OCI-LY3 (cell line): ENCODE measurements around the gene RHOF.
"Not testable (repeated sequence)": the region's sequence is repeated elsewhere in the genome, so short reads cannot be mapped to it uniquely, and the experiment has no call there.

Source experiments
- H2AFZ ChIP-seq: fragments of 200-600, 300-600 bp; shearing (Covaris generic); 2 replicates; pipeline ENCODE4 v1.6.0; 2014; ENCODE audit warnings: antibody characterized with exemption, low read depth, low read length
- H3K27ac ChIP-seq: fragments of 200-600, 300-600 bp; sonication (generic); 2 replicates; pipeline ENCODE4 v1.5.1; 2014; ENCODE audit warnings: mild to moderate bottlenecking, low read length, moderate library complexity, mixed read lengths
- H3K27me3 ChIP-seq: fragments of 200-600, 300-600 bp; sonication (generic); 2 replicates; pipeline ENCODE4 v1.6.1; 2014; ENCODE audit warnings: low read depth, low read length, mixed read lengths
- H3K36me3 ChIP-seq: fragments of 200-600, 300-600 bp; sonication (generic); replicated peaks from 2 replicates; pipeline ENCODE3; 2014; ENCODE audit warnings: low read depth, low read length, mixed read lengths
- H3K4me1 ChIP-seq: fragments of 300-600, 200-600 bp; sonication (generic); 2 replicates; pipeline ENCODE4 v1.6.1; 2014; ENCODE audit warnings: low read length, mixed read lengths
- H3K4me2 ChIP-seq: fragments of 200-600, 300-600 bp; sonication (generic); 2 replicates; pipeline ENCODE4 v1.6.1; 2014; ENCODE audit warnings: low read length, mixed read lengths
- H3K4me3 ChIP-seq: fragments of 300-600, 200-600 bp; sonication (generic); 2 replicates; pipeline ENCODE4 v1.5.1; 2014; ENCODE audit warnings: antibody characterized with exemption, mild to moderate bottlenecking, low read length, moderate library complexity
- H3K79me2 ChIP-seq: fragments of 300-600, 200-600 bp; shearing (Covaris generic); 2 replicates; pipeline ENCODE4 v1.6.1; 2014; ENCODE audit warnings: mild to moderate bottlenecking, low read length, mixed read lengths
- H3K9ac ChIP-seq: fragments of 300-600, 200-600 bp; shearing (Covaris generic); 2 replicates; pipeline ENCODE4 v1.6.0; 2014; ENCODE audit warnings: mild to moderate bottlenecking, low read length, moderate library complexity
- H3K9me3 ChIP-seq: fragments of 200-600, 300-600 bp; shearing (Covaris generic); 2 replicates; pipeline ENCODE4 v1.6.1; 2014; ENCODE audit warnings: low read length, mixed read lengths; ENCODE audit not compliant: insufficient read depth
- H4K20me1 ChIP-seq: fragments of 200-600, 300-600 bp; sonication (generic); 2 replicates; pipeline ENCODE4 v1.6.1; 2016; ENCODE audit warnings: low read length, mixed read lengths; ENCODE audit not compliant: insufficient read depth
- EZH2phosphoT487 ChIP-seq: fragments of 200-600 bp; shearing (Covaris generic); IDR thresholded peaks from 2 replicates; pipeline ENCODE4 v1.6.1; 2018; ENCODE audit warnings: antibody characterized with exemption, mixed run types, low read depth
- TF ChIP-seq, protein P1 (sequence below): fragments of 200-600, 300-600 bp; sonication (generic); IDR thresholded peaks from 2 replicates; pipeline ENCODE4 v1.5.1; 2014; ENCODE audit warnings: antibody characterized with exemption, low read length, low read depth

The RHOF gene

DNA sequence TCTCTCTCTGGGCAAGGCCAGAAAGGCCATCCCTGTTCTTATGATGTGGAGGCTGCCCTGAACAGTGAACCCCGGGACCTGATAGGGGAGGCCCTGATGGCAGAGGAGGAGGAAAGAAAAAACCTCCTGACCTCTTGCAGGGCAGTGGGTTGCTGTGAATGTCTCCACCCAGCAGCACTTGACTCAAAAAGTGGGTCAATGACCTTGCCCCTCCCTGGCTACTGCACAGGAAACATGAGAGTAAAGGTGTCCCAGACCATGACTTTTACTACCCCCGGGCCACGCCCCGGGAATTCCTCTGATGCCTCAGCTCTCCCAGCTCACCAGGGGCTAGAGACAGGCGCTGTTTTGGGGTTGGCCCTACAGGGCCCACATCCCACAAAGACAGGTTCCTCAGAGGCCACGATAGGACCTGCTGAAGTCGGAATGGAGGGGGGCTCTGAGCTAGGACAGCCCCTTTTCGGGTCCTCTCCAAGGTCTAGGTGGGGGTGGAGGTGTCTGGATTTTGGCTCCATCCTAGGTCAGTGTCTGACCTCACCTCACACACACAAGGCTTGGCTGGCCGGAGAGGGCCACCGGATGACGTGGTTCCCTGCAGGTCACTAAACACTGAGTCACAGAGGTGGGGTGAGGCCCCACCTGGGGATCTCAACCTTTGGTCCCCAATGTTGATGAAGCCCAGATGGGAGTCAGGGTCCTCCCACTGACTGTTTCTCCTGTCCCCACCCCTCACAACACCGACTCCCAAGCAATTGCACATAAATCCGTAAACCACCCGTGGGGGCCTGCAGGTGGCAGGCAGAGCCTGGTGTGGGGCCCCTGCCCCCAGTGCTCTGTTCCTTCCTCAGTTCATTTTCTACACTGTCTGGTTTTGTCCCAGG lies 1.6 kb downstream of the RHOF start:
- peaks cover 57% of the 10 kb centered on the region for H3K4me1 ChIP-seq
- H3K4me2 ChIP-seq = peak overlapping the region; percentile 98
- peaks cover 69% of the 10 kb centered on the region for H3K79me2 ChIP-seq
- TF ChIP-seq, protein P1, sequence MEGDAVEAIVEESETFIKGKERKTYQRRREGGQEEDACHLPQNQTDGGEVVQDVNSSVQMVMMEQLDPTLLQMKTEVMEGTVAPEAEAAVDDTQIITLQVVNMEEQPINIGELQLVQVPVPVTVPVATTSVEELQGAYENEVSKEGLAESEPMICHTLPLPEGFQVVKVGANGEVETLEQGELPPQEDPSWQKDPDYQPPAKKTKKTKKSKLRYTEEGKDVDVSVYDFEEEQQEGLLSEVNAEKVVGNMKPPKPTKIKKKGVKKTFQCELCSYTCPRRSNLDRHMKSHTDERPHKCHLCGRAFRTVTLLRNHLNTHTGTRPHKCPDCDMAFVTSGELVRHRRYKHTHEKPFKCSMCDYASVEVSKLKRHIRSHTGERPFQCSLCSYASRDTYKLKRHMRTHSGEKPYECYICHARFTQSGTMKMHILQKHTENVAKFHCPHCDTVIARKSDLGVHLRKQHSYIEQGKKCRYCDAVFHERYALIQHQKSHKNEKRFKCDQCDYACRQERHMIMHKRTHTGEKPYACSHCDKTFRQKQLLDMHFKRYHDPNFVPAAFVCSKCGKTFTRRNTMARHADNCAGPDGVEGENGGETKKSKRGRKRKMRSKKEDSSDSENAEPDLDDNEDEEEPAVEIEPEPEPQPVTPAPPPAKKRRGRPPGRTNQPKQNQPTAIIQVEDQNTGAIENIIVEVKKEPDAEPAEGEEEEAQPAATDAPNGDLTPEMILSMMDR = peak; percentile 25; the same call in 1 of the 2 replicates
- TF ChIP-seq EZH2phosphoT487 = no peak
- H3K9ac ChIP-seq = peak overlapping the region; percentile 99
- H2AFZ ChIP-seq = no peak overlapping the region
- no peaks in the 10 kb centered on the region for H3K9me3 ChIP-seq
- H3K36me3 ChIP-seq = peaks cover 45% of the 10 kb centered on the region
- no peaks in the 10 kb centered on the region for H3K27me3 ChIP-seq
- peak overlapping the region; percentile 98 for H3K27ac ChIP-seq
- H4K20me1 ChIP-seq = no peaks in the 10 kb centered on the region
- H3K4me3 ChIP-seq = peak overlapping the region; percentile 95

DNA sequence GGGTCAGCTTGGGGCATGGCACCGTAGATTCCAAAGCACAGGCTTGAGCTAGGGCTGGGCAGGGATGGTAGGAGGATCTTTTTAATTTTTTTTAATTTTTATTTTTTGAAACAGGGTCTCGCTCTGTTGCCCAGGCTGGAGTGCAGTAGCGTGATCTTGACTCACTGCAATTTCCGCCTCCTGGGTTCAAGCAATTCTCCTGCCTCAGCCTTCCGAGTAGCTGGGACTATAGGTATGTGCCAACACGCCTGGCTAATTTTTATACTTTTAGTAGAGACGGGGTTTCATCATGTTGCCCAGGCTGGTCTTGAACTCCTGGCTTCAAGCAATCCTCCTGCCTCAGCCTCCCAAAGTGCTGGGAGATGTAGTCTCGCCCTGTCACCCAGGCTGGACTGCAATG lies 2.7 kb downstream of the RHOF start:
- H4K20me1 ChIP-seq, H2AFZ ChIP-seq, H3K27me3 ChIP-seq, H3K9me3 ChIP-seq: not testable (repeated sequence)
- H3K36me3 ChIP-seq = peaks cover 52% of the 10 kb centered on the region
- H3K4me1 ChIP-seq = peaks cover 65% of the 10 kb centered on the region
- H3K79me2 ChIP-seq = peaks cover 80% of the 10 kb centered on the region
- peak overlapping the region; percentile 95 for H3K9ac ChIP-seq
- H3K4me3 ChIP-seq = peak overlapping the region; percentile 76
- H3K27ac ChIP-seq = peak overlapping the region; percentile 98
- peak overlapping the region; percentile 98 for H3K4me2 ChIP-seq

DNA sequence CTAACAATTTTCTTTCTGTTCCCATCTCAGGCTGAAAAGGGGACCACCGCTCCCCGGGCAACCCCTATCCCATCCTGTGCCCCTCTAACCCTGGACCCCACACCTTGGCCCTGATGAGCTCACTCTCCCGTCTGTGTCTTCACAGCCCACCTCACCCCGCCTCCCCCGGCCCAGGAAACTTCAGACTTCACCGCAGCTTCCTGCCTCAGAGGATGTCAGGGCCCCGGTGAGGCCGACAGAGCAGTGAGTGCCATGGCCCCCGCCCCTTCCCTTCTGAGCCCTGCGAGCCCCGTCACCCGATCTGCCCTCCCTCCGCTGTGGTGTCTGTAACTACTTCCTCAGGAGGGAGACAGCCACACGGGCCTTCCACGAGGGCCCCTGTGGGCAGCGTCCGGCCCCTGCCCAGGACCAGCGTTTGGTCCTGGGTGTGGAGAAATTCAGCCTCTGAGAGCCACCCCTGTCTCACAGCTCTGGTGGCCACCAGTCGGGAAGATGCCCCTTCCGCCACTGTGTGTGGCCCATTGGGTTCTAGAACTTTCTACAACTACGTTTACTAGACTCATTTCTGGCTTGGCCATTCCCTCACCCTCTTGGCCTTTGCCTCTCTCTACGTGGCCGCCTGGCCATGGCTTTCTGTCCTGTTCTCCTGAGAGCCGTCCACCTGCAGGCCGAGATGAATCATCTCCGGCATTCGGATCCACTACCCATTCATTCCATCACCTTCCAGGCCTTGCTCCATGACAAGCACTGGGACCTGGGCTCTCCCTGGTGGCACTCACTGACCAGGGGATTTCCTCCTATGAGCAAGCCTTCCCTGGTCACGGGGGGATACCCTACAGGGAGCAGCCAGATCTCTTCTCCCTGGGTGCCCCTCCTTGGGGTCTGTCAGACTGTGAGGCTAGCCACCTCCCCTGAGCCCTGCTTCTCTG lies 3.4 kb downstream of the RHOF start:
- Histone ChIP-seq H3K36me3 (peaks cover 53% of the 10 kb centered on the region), H3K4me2 (peak overlapping the region; percentile 98), H3K4me1 (peaks cover 65% of the 10 kb centered on the region), H3K27me3 (no peaks in the 10 kb centered on the region), H3K4me3 (peak overlapping the region; percentile 76), H3K79me2 (peaks cover 85% of the 10 kb centered on the region), H4K20me1 (no peaks in the 10 kb centered on the region), H3K27ac (peak overlapping the region; percentile 98), H2AFZ (no peak overlapping the region), H3K9me3 (no peaks in the 10 kb centered on the region), H3K9ac (peak overlapping the region; percentile 95)
- TF ChIP-seq, protein P1 = no peak
- TF ChIP-seq EZH2phosphoT487 = no peak

DNA sequence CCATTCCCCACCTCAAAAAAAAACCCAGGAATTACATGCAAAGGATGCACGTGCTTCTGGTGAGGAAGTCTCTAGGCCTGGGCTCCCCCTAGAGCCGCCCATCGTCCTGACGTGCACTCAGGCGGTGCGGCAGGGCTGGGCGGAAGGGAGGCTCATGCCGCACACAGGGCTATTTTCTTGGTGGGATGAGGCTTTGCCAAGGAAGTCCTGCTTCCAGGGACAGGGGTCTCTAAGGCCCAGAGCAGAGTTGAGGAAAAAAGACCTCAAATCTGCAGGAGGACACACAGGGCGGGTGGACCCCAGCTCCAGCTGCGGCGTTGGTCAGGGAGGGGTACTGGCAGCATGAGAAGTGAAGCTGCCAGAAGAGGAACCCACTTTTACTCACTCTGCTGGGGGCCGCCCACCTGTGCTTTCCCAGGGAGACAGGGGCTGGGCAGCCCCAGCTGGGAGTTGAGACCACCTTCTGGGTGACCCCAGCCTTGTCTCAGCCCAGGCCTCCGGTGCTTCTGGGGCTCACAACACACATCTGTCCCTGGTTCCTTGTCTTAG lies 4.2 kb downstream of the RHOF start:
- Histone ChIP-seq H3K4me2 (peak overlapping the region; percentile 98), H3K79me2 (peaks cover 93% of the 10 kb centered on the region), H3K4me3 (peak overlapping the region; percentile 76), H3K4me1 (peaks cover 66% of the 10 kb centered on the region), H3K9ac (peak overlapping the region; percentile 95), H3K36me3 (peaks cover 60% of the 10 kb centered on the region), H3K27me3 (no peaks in the 10 kb centered on the region), H3K9me3 (no peaks in the 10 kb centered on the region), H2AFZ (no peak overlapping the region), H4K20me1 (no peaks in the 10 kb centered on the region), H3K27ac (peak overlapping the region; percentile 98)
- TF ChIP-seq, protein P1 = peak; percentile 17; the same call in 1 of the 2 replicates
- no peak for TF ChIP-seq EZH2phosphoT487
